ENCODE measurements around the gene KLF7.

GRCh38 chr2:207090389-207090788, 75.4 kb downstream of the KLF7 start:
- no peak for TF ChIP-seq CTCF (IDR thresholded peaks at IDR 0.05; ENCODE audit: low read depth, low read length, poor library complexity, severe bottlenecking)
- TF ChIP-seq EZH2phosphoT487 (IDR thresholded peaks at IDR 0.05; ENCODE audit: borderline replicate concordance, low read length), result no peak

Measured in DOHH2 (cell line).